HCT116 (cell line): ENCODE results near the gene HUS1. TPM values are rescaled to one million over a fixed set of nuclear protein-coding genes. Genes with fewer than 3 reads are reported as not detected.
"Not testable (repeated sequence)": the region's sequence is repeated elsewhere in the genome, so short reads cannot be mapped to it uniquely, and the experiment has no call there.

Experiments
- ATAC-seq: fragments of 200-7000 bp; cut with Tn5 transposase; 2 replicates; pipeline ENCODE4 v1.9.1; 2020; ENCODE audit warnings: mild to moderate bottlenecking, moderate library complexity
- BruUV-seq: library from RNA; stranded (reverse); fragments of 400-500 nt; replicated peaks from 2 replicates; lab custom pipeline; 2021; lab: Mats Ljungman, UMichigan
- CTCF ChIA-PET: fragments of 300-600 bp; sonication (Branson Sonifier 250); formaldehyde crosslinking; loops from one replicate; lab custom pipeline; 2021; ENCODE audit warnings: antibody characterized with exemption; lab: Charles Lee
- POLR2A ChIA-PET: fragments of 300-600, 350-600 bp; sonication (Branson Sonifier 250); formaldehyde crosslinking; loops from one replicate; lab custom pipeline; 2021; ENCODE audit warnings: antibody characterized with exemption; lab: Charles Lee
- RAD21 ChIA-PET, 2 experiments: fragments of 300-600 bp; sonication (Branson Sonifier 250); formaldehyde crosslinking; loops; one replicate each; lab custom pipeline; 2023; ENCODE audit warnings: low total read pairs in 2 of 2; ENCODE audit not compliant: uncharacterized antibody in 2 of 2, unreplicated experiment in 2 of 2, low non-redundant PET in 1 of 2; lab: Charles Lee
- DNase-seq: peaks from one replicate; pipeline ENCODE4 v3.0.0-alpha.2; 2010; ENCODE audit warnings: low read depth, low spot score
- H2AFZ ChIP-seq: fragments of 200-600 bp; shearing (Covaris generic), sonication (generic); 2 replicates; pipeline ENCODE4 v1.6.1; 2017; ENCODE audit warnings: low read depth, mixed run types, mixed read lengths, antibody characterized with exemption, low read length; ENCODE audit not compliant: poor library complexity, severe bottlenecking
- H3K27ac ChIP-seq: 2 replicates; pipeline ENCODE4 v1.5.1; 2012; ENCODE audit warnings: low read depth, low read length
- H3K27me3 ChIP-seq: fragments of 200-600 bp; sonication (generic); 2 replicates; pipeline ENCODE4 v1.6.1; 2016; ENCODE audit warnings: mixed run types, low read length, mixed read lengths; ENCODE audit not compliant: insufficient read depth
- H3K36me3 ChIP-seq, 2 experiments: fragments of 200-500 bp in 1 of 2; fragments of 200-600 bp in 1 of 2; sonication (Bioruptor generic) in 1 of 2; sonication (generic) in 1 of 2; 2 replicates each; pipeline versions ENCODE4 v1.5.1 to v1.6.1; 2014 to 2016; ENCODE audit warnings: low read length in 2 of 2, inconsistent platforms in 1 of 2, mixed read lengths in 1 of 2, mixed run types in 1 of 2; ENCODE audit not compliant: insufficient read depth in 2 of 2, control insufficient read depth in 1 of 2
- H3K4me1 ChIP-seq, 2 experiments: fragments of 200-600 bp in 1 of 2; sonication (generic) in 1 of 2; 2 replicates each; pipeline versions ENCODE4 v1.5.1 to v1.6.1; 2012 to 2017; ENCODE audit warnings: low read length in 2 of 2, inconsistent platforms in 1 of 2, mild to moderate bottlenecking in 1 of 2, mixed read lengths in 1 of 2, mixed run types in 1 of 2, moderate library complexity in 1 of 2; ENCODE audit not compliant: insufficient read depth in 2 of 2, control insufficient read depth in 1 of 2
- H3K4me2 ChIP-seq: fragments of 200-600 bp; sonication (generic); 2 replicates; pipeline ENCODE4 v1.6.1; 2017; ENCODE audit warnings: mixed run types, low read length, mixed read lengths
- H3K4me3 ChIP-seq, 2 experiments: fragments of 200-600 bp in 1 of 2; sonication (generic) in 1 of 2; replicated peaks in 1 of 2; 2 replicates each; pipeline ENCODE4 v1.5.1; 2011 to 2016; ENCODE audit warnings: low read length in 2 of 2, control low read depth in 1 of 2, low read depth in 1 of 2, mild to moderate bottlenecking in 1 of 2, mixed read lengths in 1 of 2, mixed run types in 1 of 2
- H3K79me2 ChIP-seq: fragments of 200-600 bp; sonication (generic); 2 replicates; pipeline ENCODE4 v1.6.1; 2017; ENCODE audit warnings: mild to moderate bottlenecking, mixed run types, low read length, moderate library complexity, mixed read lengths; ENCODE audit not compliant: insufficient read depth
- H3K9ac ChIP-seq: fragments of 200-600 bp; sonication (generic); 2 replicates; pipeline ENCODE4 v1.6.1; 2016; ENCODE audit warnings: low read length, mixed read lengths
- H3K9me2 ChIP-seq: fragments of 200-600 bp; sonication (generic), shearing (Covaris generic); 2 replicates; pipeline ENCODE4 v1.6.1; 2017; ENCODE audit warnings: mixed run types, mild to moderate bottlenecking, moderate library complexity; ENCODE audit not compliant: insufficient read depth
- H3K9me3 ChIP-seq, 2 experiments: fragments of 200-500 bp in 1 of 2; fragments of 200-600 bp in 1 of 2; sonication (Bioruptor generic) in 1 of 2; sonication (generic) in 1 of 2; 2 replicates each; pipeline ENCODE4 v1.6.1; 2014 to 2017; ENCODE audit warnings: low read length in 2 of 2, mixed read lengths in 2 of 2, inconsistent platforms in 1 of 2, low read depth in 1 of 2, mild to moderate bottlenecking in 1 of 2, mixed run types in 1 of 2, moderate library complexity in 1 of 2; ENCODE audit not compliant: control insufficient read depth in 1 of 2, insufficient read depth in 1 of 2
- H4K20me1 ChIP-seq: fragments of 200-600 bp; sonication (generic), shearing (Covaris generic); 2 replicates; pipeline ENCODE4 v1.6.1; 2017; ENCODE audit warnings: mixed run types, mild to moderate bottlenecking, moderate library complexity; ENCODE audit not compliant: insufficient read depth
- POLR2AphosphoS5 ChIP-seq: IDR thresholded peaks from 2 replicates; pipeline ENCODE4 v1.6.1; 2011; ENCODE audit warnings: mild to moderate bottlenecking, low read depth, low read length, moderate library complexity
- SRF ChIP-seq: IDR thresholded peaks from 2 replicates; pipeline ENCODE4 v1.6.1; 2012; ENCODE audit warnings: low read depth
- ZBTB33 ChIP-seq: IDR thresholded peaks from 2 replicates; pipeline ENCODE4 v1.6.1; 2011; ENCODE audit warnings: mild to moderate bottlenecking, low read length, moderate library complexity; ENCODE audit not compliant: insufficient replicate concordance; ENCODE audit errors: extremely low read depth
- intact Hi-C: fragments of 100-400 bp; cut with micrococcal nuclease; formaldehyde crosslinking; loops from 2 replicates; pipeline ENCODE4 v1.10.0; 2022
- total RNA-seq: library from RNA; stranded (reverse); gene quantifications from one replicate; pipeline ENCODE4 v1.2.1, GENCODE V29; 2021; ENCODE audit not compliant: unreplicated experiment

Gene HUS1
- total RNA-seq, 1 experiment from 2014 or later = 30.0 TPM

DNA sequence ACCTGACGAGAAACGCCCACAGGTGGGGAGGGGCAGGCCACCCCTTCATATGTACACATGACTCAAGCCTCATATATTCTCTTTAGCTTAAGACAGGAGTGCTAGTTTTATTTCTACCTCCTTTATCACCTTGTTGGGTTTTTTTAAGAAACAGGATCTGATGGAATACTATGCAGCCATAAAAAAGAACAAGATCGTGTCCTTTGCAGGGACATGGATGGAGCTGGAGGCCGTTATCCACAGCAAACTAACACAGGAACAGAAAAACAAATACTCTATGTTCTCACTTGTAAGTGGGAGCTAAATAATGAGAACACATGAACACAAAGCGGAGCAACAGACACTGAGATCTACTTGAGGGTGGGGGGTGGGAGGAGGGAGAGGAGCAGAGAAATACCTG, 11.2 kb upstream of the HUS1 start:
- no TSS peak for BruUV-seq
- DNase-seq (no peak), ATAC-seq (no peak)
- no peaks in the 10 kb centered on the region for H3K9me2 ChIP-seq
- H3K4me2 ChIP-seq = no peak overlapping the region
- H3K36me3 ChIP-seq = no peaks in the 10 kb centered on the region
- no peaks in the 10 kb centered on the region for H3K9me3 ChIP-seq
- ChIA-PET POLR2A (interaction anchor here (1.3 kb wide), 1 partner anchor 9 kb away, joined by 4 read pairs; no protein-coding TSS in a partner anchor), CTCF (no interaction called here), RAD21 (no interaction called here)
- H3K27ac ChIP-seq = no peak overlapping the region
- H3K79me2 ChIP-seq = no peaks in the 10 kb centered on the region
- H4K20me1 ChIP-seq = no peaks in the 10 kb centered on the region
- intact Hi-C loops = no loop called here
- H3K27me3 ChIP-seq = no peaks in the 10 kb centered on the region
- H2AFZ ChIP-seq = no peak overlapping the region
- TF ChIP-seq SRF = no peak
- no peak for TF ChIP-seq POLR2AphosphoS5
- TF ChIP-seq ZBTB33 = no peak
- H3K4me3 ChIP-seq = no peak overlapping the region
- H3K4me1 ChIP-seq = peaks cover 2 to 5% of the 10 kb centered on the region in 2 experiments; a peak in 2 of 4 replicates
- H3K9ac ChIP-seq = no peak overlapping the region

DNA sequence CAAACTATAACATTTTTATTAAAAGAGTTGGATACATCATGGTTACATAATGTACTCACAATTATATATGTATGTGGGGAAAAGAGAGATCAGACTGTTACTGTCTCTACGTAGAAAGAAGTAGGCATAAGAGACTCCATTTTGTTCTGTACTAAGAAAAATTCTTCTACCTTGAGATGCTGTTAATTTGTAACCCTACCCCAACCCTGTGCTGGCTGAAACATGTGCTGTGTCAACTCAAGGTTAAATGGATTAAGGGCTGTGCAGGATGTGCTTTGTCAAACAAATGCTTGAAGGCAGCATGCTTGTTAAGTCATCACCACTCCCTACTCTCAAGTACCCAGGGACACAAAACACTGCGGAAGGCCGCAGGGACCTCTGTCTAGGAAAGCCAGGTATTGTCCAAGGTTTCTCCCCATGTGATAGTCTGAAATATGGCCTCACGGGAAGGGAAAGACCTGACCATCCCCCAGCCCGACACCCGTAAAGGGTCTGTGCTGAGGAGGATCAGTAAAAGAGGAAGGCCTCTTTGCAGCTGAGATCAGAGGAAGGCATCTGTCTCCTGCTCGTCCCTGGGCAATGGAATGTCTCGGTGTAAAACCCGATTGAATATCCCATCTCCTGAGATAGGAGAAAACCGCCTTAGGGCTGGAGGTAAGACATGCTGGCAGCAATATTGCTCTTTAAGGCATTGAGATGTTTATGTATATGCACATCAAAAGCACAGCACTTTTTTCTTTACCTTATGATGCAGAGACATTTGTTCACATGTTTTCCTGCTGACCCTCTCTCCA, 10.4 kb upstream of the HUS1 start:
- H3K9me2 ChIP-seq, H3K9me3 ChIP-seq, H4K20me1 ChIP-seq, RAD21 ChIA-PET, intact Hi-C loops, H3K9ac ChIP-seq, DNase-seq, H2AFZ ChIP-seq, H3K27ac ChIP-seq, H3K27me3 ChIP-seq, ATAC-seq, H3K4me3 ChIP-seq, H3K36me3 ChIP-seq, H3K4me2 ChIP-seq, BruUV-seq, H3K4me1 ChIP-seq, H3K79me2 ChIP-seq: not testable (repeated sequence)
- CTCF ChIA-PET = interaction anchor here (1.4 to 2.0 kb wide), 2 partner anchors 103 to 120 kb away, joined by 3 to 12 read pairs; no protein-coding TSS in a partner anchor
- POLR2A ChIA-PET = interaction anchor here (1.2 kb wide), 1 partner anchor 10 kb away, joined by 6 read pairs; no protein-coding TSS in a partner anchor
